ENCODE results near the gene SRGAP1. TPM values are rescaled to one million over a fixed set of nuclear protein-coding genes. Genes with fewer than 3 reads are reported as not detected.

Gene SRGAP1
- total and polyA plus RNA-seq, 2 of the 8 experiments (the other 6 are each of a cell fraction or from before 2014, with no cell fraction given) = 3.2 to 7.3 TPM

GRCh38 chr12:64194333-64195149 is 350.0 kb downstream of the SRGAP1 start:
- no peak overlapping the region for H2BK120ac ChIP-seq (replicated peaks; ENCODE audit: low read depth, low read length)
- H4K91ac ChIP-seq (replicated peaks; ENCODE audit: insufficient read length, low read length) = no peak overlapping the region
- H2BK15ac ChIP-seq (ENCODE audit: low read length) = no peak overlapping the region
- H3K23me2 ChIP-seq (ENCODE audit: low read depth, low read length) = no peaks in the 10 kb centered on the region
- no peak overlapping the region for H3K14ac ChIP-seq (ENCODE audit: insufficient read length)
- no peak overlapping the region for H4K5ac ChIP-seq (ENCODE audit: insufficient read length, low read depth, low read length)
- H2BK5ac ChIP-seq (ENCODE audit: low read depth, low read length) = no peak overlapping the region
- POLR2A ChIA-PET (ENCODE audit: partially characterized antibody) = interaction anchor here (1.0 to 1.6 kb wide), 2 partner anchors 25 to 351 kb away, joined by 3 read pairs; no protein-coding TSS in a partner anchor
- TF ChIP-seq GTF2F1 (IDR thresholded peaks at IDR 0.05; ENCODE audit: borderline replicate concordance, low read depth, low read length) (no peak), BACH1 (IDR thresholded peaks at IDR 0.05; ENCODE audit: low read length) (no peak), ASH2L (IDR thresholded peaks at IDR 0.05; ENCODE audit: low read length) (no peak), KDM4A (IDR thresholded peaks at IDR 0.05; ENCODE audit: low read depth, low read length, severe bottlenecking) (no peak), E2F6 (IDR thresholded peaks at IDR 0.05) (no peak)
- no peak overlapping the region for H3K18ac ChIP-seq (ENCODE audit: extremely low read depth, low read length)
- WGBS, 2 experiments (ENCODE audit: extremely low coverage in 1 of 2, insufficient coverage in 1 of 2, insufficient read length in 1 of 2, insufficient replicate concordance in 2 of 2, low coverage in 1 of 2, low lambda C conversion rate in 2 of 2, missing lambda C conversion rate in 1 of 2) = 93% methylated on average over 7 of the region's 7 CpGs; no CpG with 5 or more reads in 1 of the 2 experiments
- DNase-seq (ENCODE audit: low read depth in 1 of 2, low spot score in 2 of 2) (no peak), FAIRE-seq (no peak)
- no peaks in the 10 kb centered on the region for H3K9me3 ChIP-seq (ENCODE audit: insufficient read depth in 2 of 2, low read depth in 1 of 2, low read length in 1 of 2)
- H3K56ac ChIP-seq (replicated peaks; ENCODE audit: insufficient read length, low read depth, low read length) = no peak overlapping the region
- no peaks in the 10 kb centered on the region for H4K20me1 ChIP-seq (replicated peaks in 1 of 2; ENCODE audit: control insufficient read depth in 1 of 2, insufficient read depth in 2 of 2, low read length in 2 of 2)
- no peaks in the 10 kb centered on the region for H3K27me3 ChIP-seq (replicated peaks in 1 of 4; ENCODE audit: control insufficient read depth in 3 of 4, extremely low read depth in 1 of 4, insufficient read depth in 3 of 4, low read length in 3 of 4)
- H3K27ac ChIP-seq (ENCODE audit: low read depth, low read length) = no peak overlapping the region
- H3K36me3 ChIP-seq (ENCODE audit: control insufficient read depth in 2 of 4, insufficient read depth in 4 of 4, low read length in 3 of 4) = peaks cover 0 to 10% (median 6%) of the 10 kb centered on the region in 4 experiments; a peak in 4 of 8 replicates
- no peak overlapping the region for H4K8ac ChIP-seq (ENCODE audit: extremely low read depth, insufficient read depth, low read length)
- no peaks in the 10 kb centered on the region for H3K4me1 ChIP-seq (replicated peaks in 1 of 4; ENCODE audit: control insufficient read depth in 3 of 4, insufficient read depth in 4 of 4, low read length in 3 of 4)
- no peak overlapping the region for H2BK20ac ChIP-seq (ENCODE audit: low read length)
- H3K4me2 ChIP-seq (ENCODE audit: insufficient read depth in 1 of 2, low read depth in 2 of 2, low read length in 2 of 2) = no peak overlapping the region
- no peak overlapping the region for H3K4ac ChIP-seq (replicated peaks; ENCODE audit: insufficient read length, low read depth, low read length)
- H3K9ac ChIP-seq (replicated peaks in 1 of 4; ENCODE audit: extremely low read depth in 1 of 4, low read depth in 3 of 4, low read length in 3 of 4) = no peak overlapping the region
- no peak overlapping the region for H2AFZ ChIP-seq (ENCODE audit: low read length)
- H3K4me3 ChIP-seq (ENCODE audit: extremely low read depth in 1 of 4, insufficient read depth in 2 of 4, low read depth in 3 of 4, low read length in 4 of 4) = no peak overlapping the region
- CTCF ChIA-PET (ENCODE audit: partially characterized antibody) = interaction anchor here (1.4 kb wide), 1 partner anchor 11 kb away, joined by 3 read pairs; no protein-coding TSS in a partner anchor
- H3K23ac ChIP-seq (ENCODE audit: insufficient read length) = no peak overlapping the region
- H3K79me2 ChIP-seq (ENCODE audit: control insufficient read depth in 1 of 2, insufficient read depth in 2 of 2, low read length in 2 of 2) = no peaks in the 10 kb centered on the region
- H2AK5ac ChIP-seq (ENCODE audit: low read depth, low read length) = no peak overlapping the region
- no peak overlapping the region for H2BK12ac ChIP-seq (ENCODE audit: low read depth, low read length)
- no peaks in the 10 kb centered on the region for H3K79me1 ChIP-seq (ENCODE audit: low read depth, low read length)
